ENCODE measurements around the gene ZSCAN9.
A peak's percentile ranks its signal among the peaks of the same experiment; 100 is the strongest.

Gene ZSCAN9

DNA sequence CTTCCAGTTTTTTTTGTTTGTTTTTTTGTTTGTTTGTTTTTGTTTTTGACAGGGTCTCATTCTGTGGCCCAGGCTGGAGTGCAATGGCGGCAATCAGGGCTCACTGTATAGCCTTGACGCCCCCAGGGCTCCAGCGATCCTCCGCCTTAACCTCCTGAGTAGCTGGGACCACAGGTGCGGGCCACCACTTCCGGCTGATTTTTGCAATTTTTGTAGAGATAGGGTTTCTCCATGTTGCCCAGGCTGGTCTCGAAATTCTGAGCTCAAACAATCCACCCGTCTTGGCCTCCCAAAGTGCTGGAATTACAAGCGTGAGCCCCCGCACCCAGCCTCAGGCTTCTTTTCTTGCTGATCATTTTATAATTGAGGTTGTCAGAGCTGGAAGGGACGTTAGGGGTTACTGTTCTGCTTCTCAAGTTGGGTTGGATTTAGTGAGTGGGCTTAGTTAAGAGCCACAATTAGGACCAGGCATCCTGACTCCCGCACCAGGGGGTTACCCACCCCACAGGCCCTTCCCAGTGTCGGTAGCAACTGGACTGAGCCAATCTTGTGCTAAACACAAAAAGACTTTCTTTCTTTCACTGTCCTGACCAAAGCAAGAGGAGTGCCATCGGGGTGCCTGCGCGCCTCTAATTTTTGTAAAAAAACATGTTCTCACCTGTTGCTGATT lies 13.1 kb upstream of the ZSCAN9 start:
- ATAC-seq (ENCODE audit: low read depth): no peak
- Mint-ChIP-seq H3K4me3 (peak overlapping the region; percentile 18), H3K9me3 (peaks cover 3% of the 10 kb centered on the region), H3K27me3 (peaks cover 48% of the 10 kb centered on the region), H3K4me1 (peaks cover 16% of the 10 kb centered on the region), H3K27ac (no peak overlapping the region), H3K36me3 (peaks cover 3% of the 10 kb centered on the region)
- no peak for DNase-seq (ENCODE audit: low spot score in 2 of 2)

GRCh38 chr6:28212510-28213212 lies 12.4 kb upstream of the ZSCAN9 start:
- ATAC-seq (ENCODE audit: low read depth): peak; percentile 19
- DNase-seq (ENCODE audit: low spot score in 2 of 2): no peak

DNA sequence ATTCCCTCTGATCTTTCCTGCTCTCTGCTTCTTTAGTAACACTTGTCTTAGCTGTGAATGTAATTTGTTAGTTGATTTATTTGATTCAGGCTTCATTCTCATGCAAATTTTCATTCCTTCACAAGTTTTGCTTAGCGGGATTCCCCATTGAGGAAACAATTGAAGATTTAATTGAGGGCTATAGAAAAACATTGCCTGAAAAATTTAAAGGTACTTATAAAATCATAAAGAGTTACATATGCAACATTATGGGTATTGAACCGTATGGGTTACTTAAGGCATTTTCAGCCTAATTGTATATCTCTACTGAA lies 11.9 kb upstream of the ZSCAN9 start:
- peaks cover 14% of the 10 kb centered on the region for H3K4me1 Mint-ChIP-seq

More at GRCh38 chr6:28212510-28213212, 12.4 kb upstream of the ZSCAN9 start:
- Mint-ChIP-seq H3K27me3 (peaks cover 43% of the 10 kb centered on the region), H3K4me3 (peak overlapping the region; percentile 18), H3K9me3 (peaks cover 1% of the 10 kb centered on the region), H3K36me3 (no peaks in the 10 kb centered on the region), H3K4me1 (peaks cover 11% of the 10 kb centered on the region), H3K27ac (no peak overlapping the region)

DNA sequence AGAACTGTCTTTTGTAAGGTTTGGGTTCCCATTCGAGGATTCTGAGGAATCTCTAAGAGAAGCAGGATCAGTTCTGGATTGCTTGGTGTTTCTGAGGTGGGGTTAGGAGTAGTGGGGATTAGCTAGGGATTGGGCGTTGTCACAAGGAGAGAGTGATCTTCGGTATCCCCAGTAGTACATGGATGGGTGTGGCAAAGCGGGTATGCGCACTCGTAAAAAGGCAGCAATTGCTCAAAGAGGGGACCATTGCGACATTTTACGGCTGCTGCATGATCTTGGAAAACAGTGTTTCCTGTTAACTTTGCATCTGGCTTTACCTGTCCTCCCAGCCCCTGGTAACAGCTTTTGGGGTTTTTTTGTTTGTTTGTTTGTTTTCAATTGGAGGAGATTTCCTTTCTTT lies 9.7 kb upstream of the ZSCAN9 start:
- H3K4me3 Mint-ChIP-seq: no peak overlapping the region
- ATAC-seq (ENCODE audit: low read depth): no peak
- H3K27me3 Mint-ChIP-seq: peaks cover 35% of the 10 kb centered on the region
- H3K9me3 Mint-ChIP-seq: peaks cover 1% of the 10 kb centered on the region
- no peak for DNase-seq (ENCODE audit: low spot score in 2 of 2)
- no peaks in the 10 kb centered on the region for H3K36me3 Mint-ChIP-seq
- H3K27ac Mint-ChIP-seq: no peak overlapping the region
- peaks cover 19% of the 10 kb centered on the region for H3K4me1 Mint-ChIP-seq

More for the DNA sequence above, 11.9 kb upstream of the ZSCAN9 start:
- H3K27ac Mint-ChIP-seq: no peak overlapping the region
- H3K36me3 Mint-ChIP-seq: no peaks in the 10 kb centered on the region
- ATAC-seq (ENCODE audit: low read depth) (no peak), DNase-seq (ENCODE audit: low spot score in 2 of 2) (no peak)
- H3K4me3 Mint-ChIP-seq: no peak overlapping the region
- H3K27me3 Mint-ChIP-seq: peaks cover 41% of the 10 kb centered on the region
- H3K9me3 Mint-ChIP-seq: peaks cover 1% of the 10 kb centered on the region

GRCh38 chr6:28217890-28218289 lies 7.2 kb upstream of the ZSCAN9 start:
- DNase-seq (ENCODE audit: low spot score in 2 of 2) (no peak), ATAC-seq (ENCODE audit: low read depth) (no peak)
- H3K4me3 Mint-ChIP-seq: peak overlapping the region; percentile 75
- no peak overlapping the region for H3K27ac Mint-ChIP-seq
- H3K4me1 Mint-ChIP-seq: peaks cover 10% of the 10 kb centered on the region
- H3K36me3 Mint-ChIP-seq: no peaks in the 10 kb centered on the region
- peaks cover 32% of the 10 kb centered on the region for H3K27me3 Mint-ChIP-seq
- peaks cover under 1% of the 10 kb centered on the region for H3K9me3 Mint-ChIP-seq

GRCh38 chr6:28218312-28219248 lies 6.5 kb upstream of the ZSCAN9 start:
- H3K27ac Mint-ChIP-seq: no peak overlapping the region
- H3K4me3 Mint-ChIP-seq: peak overlapping the region; percentile 87
- DNase-seq (ENCODE audit: low spot score in 2 of 2): peak in 1 of 2 donors; percentile 20

DNA sequence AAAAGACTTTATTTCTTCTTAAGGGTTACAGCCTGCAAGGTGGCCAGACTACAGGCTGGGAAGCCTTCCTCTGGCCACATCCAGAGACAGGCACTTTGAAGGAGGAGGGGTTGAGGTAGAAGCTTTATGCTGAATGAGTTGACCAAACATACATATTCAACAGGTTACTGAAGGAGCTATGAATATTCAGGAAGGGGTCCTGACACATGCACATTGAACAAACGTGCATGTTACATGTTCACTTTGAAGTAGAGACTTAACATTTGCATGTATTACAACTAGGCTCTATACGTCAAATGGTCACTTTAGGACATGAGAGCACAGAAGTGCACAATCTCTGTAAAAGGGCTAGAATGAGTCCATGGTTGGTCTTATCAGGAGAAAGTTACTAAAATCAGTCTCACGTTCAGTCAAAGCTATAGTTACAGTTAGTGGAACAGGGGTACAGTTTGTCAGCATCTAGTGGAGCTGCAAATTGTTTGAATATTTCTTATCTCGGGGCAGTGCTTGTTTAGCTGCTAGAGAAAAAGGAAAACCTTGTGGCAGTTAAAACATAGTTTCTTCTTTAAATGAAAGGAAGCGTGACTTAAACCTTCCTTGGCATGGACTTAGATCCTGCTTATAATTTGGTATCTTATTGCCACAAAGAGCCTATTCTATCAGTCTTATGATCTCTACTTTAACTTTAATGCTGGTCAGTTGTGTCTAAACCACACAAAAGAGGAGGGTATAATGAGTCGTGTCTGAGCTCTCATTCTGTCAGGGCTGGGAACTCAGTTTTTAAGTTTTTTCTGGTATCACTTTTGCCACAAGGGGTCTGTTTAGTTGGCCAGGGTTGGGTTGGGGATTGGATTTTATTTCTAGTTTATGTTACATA lies 4.6 kb upstream of the ZSCAN9 start:
- H3K4me1 Mint-ChIP-seq: peaks cover 13% of the 10 kb centered on the region
- H3K9me3 Mint-ChIP-seq: peaks cover 2% of the 10 kb centered on the region
- DNase-seq (ENCODE audit: low spot score in 2 of 2) (no peak), ATAC-seq (ENCODE audit: low read depth) (no peak)
- no peak overlapping the region for H3K27ac Mint-ChIP-seq
- H3K36me3 Mint-ChIP-seq: no peaks in the 10 kb centered on the region
- H3K27me3 Mint-ChIP-seq: peaks cover 21% of the 10 kb centered on the region
- no peak overlapping the region for H3K4me3 Mint-ChIP-seq

More at GRCh38 chr6:28218312-28219248, 6.5 kb upstream of the ZSCAN9 start:
- Mint-ChIP-seq H3K9me3 (peaks cover 2% of the 10 kb centered on the region), H3K4me1 (peaks cover 8% of the 10 kb centered on the region), H3K36me3 (no peaks in the 10 kb centered on the region), H3K27me3 (peaks cover 31% of the 10 kb centered on the region)
- ATAC-seq (ENCODE audit: low read depth): peak; percentile 17

- H3K4me3 Mint-ChIP-seq: peak overlapping the region; percentile 93
- DNase-seq (ENCODE audit: low spot score in 2 of 2): no peak
- peaks cover 2% of the 10 kb centered on the region for H3K9me3 Mint-ChIP-seq
- peaks cover 14% of the 10 kb centered on the region for H3K27me3 Mint-ChIP-seq
- peaks cover 11% of the 10 kb centered on the region for H3K4me1 Mint-ChIP-seq
- peaks cover 16% of the 10 kb centered on the region for H3K36me3 Mint-ChIP-seq
- no peak for ATAC-seq (ENCODE audit: low read depth)
- peak overlapping the region; percentile 90 for H3K27ac Mint-ChIP-seq
These were observed 682 bp upstream of the ZSCAN9 start for GRCh38 chr6:28224131-28225055.

GRCh38 chr6:28226460-28226859 lies 1.4 kb downstream of the ZSCAN9 start:
- Mint-ChIP-seq H3K9me3 (peaks cover 2% of the 10 kb centered on the region), H3K4me1 (peaks cover 11% of the 10 kb centered on the region), H3K4me3 (no peak overlapping the region), H3K27me3 (peaks cover 8% of the 10 kb centered on the region), H3K27ac (no peak overlapping the region), H3K36me3 (peaks cover 29% of the 10 kb centered on the region)
- DNase-seq (ENCODE audit: low spot score in 2 of 2) (no peak), ATAC-seq (ENCODE audit: low read depth) (no peak)

GRCh38 chr6:28232785-28233184 lies 7.7 kb downstream of the ZSCAN9 start:
- no peak overlapping the region for H3K27ac Mint-ChIP-seq
- peaks cover 4% of the 10 kb centered on the region for H3K4me1 Mint-ChIP-seq
- peaks cover 56% of the 10 kb centered on the region for H3K36me3 Mint-ChIP-seq

DNA sequence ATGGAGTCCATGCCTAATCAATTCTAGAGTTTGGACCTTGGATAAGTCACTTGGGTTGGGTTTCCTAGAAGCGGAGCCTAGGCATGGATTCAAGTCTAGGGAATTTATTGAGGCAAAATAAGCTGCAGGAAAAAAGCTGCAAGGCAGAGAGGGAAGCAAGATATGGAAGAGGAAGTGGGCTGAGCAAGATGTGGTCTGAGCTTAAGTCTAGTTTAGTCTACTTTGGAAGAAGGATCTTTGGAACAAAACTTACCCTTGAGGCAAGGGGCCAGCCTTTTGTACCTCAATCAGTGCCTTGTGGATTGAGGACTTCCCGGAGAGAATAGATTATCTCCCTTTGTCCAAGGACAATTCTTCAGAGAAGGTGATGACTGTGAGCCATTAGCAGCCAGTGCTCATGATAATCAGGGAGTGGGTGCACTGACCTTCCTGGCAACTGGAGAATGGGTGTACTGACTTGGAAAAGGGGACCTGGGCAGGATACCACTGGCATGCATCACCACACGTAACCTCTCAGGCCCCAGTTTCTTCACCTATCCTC lies 10.9 kb downstream of the ZSCAN9 start:
- H3K27ac Mint-ChIP-seq: no peak overlapping the region
- peaks cover 2% of the 10 kb centered on the region for H3K9me3 Mint-ChIP-seq
- DNase-seq (ENCODE audit: low spot score in 2 of 2): no peak
- peaks cover 3% of the 10 kb centered on the region for H3K4me1 Mint-ChIP-seq
- H3K36me3 Mint-ChIP-seq: peaks cover 45% of the 10 kb centered on the region
- no peak overlapping the region for H3K4me3 Mint-ChIP-seq
- no peak for ATAC-seq (ENCODE audit: low read depth)
- no peaks in the 10 kb centered on the region for H3K27me3 Mint-ChIP-seq

More at GRCh38 chr6:28232785-28233184, 7.7 kb downstream of the ZSCAN9 start:
- no peak for DNase-seq (ENCODE audit: low spot score in 2 of 2)
- Mint-ChIP-seq H3K4me3 (no peak overlapping the region), H3K27me3 (no peaks in the 10 kb centered on the region), H3K9me3 (peaks cover 2% of the 10 kb centered on the region)
- ATAC-seq (ENCODE audit: low read depth): no peak

DNA sequence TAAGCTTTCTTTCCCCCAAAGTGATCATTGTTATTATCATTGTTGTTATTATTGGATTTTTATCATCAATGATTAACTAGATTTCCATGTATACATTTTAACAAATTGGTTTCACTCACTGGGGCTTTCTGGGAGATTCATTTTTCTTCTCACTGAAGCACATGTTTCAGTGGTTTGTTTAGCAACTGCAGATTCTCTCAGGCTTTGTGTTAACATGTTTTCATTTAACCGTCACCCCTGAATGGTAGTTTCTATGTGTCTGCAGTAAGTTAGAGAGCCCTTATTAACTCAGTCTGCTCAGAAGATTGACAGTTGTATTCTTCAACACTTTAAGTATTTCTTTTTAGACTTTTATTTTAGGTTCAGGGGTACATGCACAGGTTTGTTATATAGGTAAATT lies 14.6 kb downstream of the ZSCAN9 start:
- Mint-ChIP-seq H3K27ac (no peak overlapping the region), H3K9me3 (no peaks in the 10 kb centered on the region), H3K36me3 (peaks cover 26% of the 10 kb centered on the region), H3K27me3 (no peaks in the 10 kb centered on the region), H3K4me1 (peaks cover 3% of the 10 kb centered on the region), H3K4me3 (no peak overlapping the region)
- ATAC-seq (ENCODE audit: low read depth) (no peak), DNase-seq (ENCODE audit: low spot score in 2 of 2) (no peak)
